ENCODE measurements around the gene PPP1R1B. TPM values are rescaled to one million over a fixed set of nuclear protein-coding genes. Genes with fewer than 3 reads are reported as not detected.

The PPP1R1B gene
- total RNA-seq, 1 experiment from 2014 or later = 8.3 TPM

- Mint-ChIP-seq H3K9me3 (ENCODE audit: low read depth, unreplicated experiment) (no peaks in the 10 kb centered on the region), H3K4me3 (ENCODE audit: low read depth, unreplicated experiment) (no peak overlapping the region), H3K27ac (ENCODE audit: unreplicated experiment) (no peak overlapping the region), H3K36me3 (ENCODE audit: insufficient read depth, unreplicated experiment) (peaks cover 46% of the 10 kb centered on the region), H3K4me1 (ENCODE audit: low read depth, unreplicated experiment) (peaks cover 42% of the 10 kb centered on the region), H3K27me3 (ENCODE audit: unreplicated experiment) (no peaks in the 10 kb centered on the region)
- intact Hi-C loops (cut with micrococcal nuclease; ENCODE audit: unreplicated experiment) = loop anchor here (10.0 kb wide), 1 partner anchor 219 kb away; the partner anchor contains the start of gene CDK12
- no TSS peak for BruUV-seq (replicated peaks)
- peak; percentile 80 for DNase-seq
- TF ChIP-seq, protein P1, sequence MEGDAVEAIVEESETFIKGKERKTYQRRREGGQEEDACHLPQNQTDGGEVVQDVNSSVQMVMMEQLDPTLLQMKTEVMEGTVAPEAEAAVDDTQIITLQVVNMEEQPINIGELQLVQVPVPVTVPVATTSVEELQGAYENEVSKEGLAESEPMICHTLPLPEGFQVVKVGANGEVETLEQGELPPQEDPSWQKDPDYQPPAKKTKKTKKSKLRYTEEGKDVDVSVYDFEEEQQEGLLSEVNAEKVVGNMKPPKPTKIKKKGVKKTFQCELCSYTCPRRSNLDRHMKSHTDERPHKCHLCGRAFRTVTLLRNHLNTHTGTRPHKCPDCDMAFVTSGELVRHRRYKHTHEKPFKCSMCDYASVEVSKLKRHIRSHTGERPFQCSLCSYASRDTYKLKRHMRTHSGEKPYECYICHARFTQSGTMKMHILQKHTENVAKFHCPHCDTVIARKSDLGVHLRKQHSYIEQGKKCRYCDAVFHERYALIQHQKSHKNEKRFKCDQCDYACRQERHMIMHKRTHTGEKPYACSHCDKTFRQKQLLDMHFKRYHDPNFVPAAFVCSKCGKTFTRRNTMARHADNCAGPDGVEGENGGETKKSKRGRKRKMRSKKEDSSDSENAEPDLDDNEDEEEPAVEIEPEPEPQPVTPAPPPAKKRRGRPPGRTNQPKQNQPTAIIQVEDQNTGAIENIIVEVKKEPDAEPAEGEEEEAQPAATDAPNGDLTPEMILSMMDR (IDR thresholded peaks at IDR 0.05; ENCODE audit: unreplicated experiment) = no peak
- CTCF ChIA-PET = interaction anchor here (0.6 to 161.2 kb wide), 22 partner anchors 32 to 510 kb away, joined by 3 to 42089 read pairs (median 4); partner anchors contain the start of genes ERBB2, GRB7, GSDMA and GSDMB
These were observed 56.7 kb downstream of the PPP1R1B start for GRCh38 chr17:39683295-39683939.

DNA sequence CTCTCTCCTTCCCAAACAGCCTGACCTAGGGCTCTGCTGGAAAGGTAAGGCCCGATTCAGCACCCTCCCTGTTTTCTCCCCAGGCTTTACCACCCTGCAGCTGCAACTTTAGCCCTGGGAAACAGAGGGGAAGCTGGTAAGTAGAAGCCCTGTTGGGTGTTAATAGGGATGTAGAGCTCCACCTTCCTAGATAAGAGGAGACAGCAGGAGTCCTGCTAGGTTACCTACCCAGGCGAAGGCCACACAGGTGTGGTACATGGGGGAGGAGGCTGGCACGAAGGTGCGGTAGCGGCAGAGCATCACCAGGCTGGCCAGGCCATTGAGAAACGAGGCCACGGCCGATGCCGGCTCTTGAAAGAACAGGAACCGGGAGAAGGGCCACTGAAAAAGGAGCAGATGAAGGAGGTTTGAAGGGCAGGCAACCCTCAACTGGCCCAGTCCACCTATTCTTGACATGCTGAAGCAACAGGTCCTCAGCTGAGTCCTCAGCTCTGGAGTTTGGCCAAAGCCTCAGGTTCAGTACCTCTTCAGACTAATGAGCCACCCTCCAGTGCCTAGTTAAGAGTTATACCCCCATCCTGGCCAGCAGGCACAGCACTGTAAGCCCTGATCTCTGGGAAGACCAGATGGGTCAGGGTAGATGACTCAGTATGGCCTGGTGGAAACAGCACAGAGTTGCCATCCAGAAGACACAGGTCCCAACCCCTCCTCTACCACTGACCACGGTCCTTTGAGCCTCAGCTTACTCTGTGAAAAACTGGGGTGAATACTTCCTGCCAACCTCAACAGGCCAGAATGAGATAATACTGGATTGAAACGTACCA, 57.8 kb downstream of the PPP1R1B start:
- CTCF ChIA-PET = interaction anchor here (0.6 to 161.2 kb wide), 23 partner anchors 30 to 1019 kb away, joined by 3 to 42089 read pairs (median 4); partner anchors contain the start of genes ERBB2, GRB7, GSDMA and GSDMB
- TF ChIP-seq, protein P1 (IDR thresholded peaks at IDR 0.05; ENCODE audit: unreplicated experiment) = no peak
- Mint-ChIP-seq H3K27ac (ENCODE audit: unreplicated experiment) (no peak overlapping the region), H3K27me3 (ENCODE audit: unreplicated experiment) (no peaks in the 10 kb centered on the region), H3K9me3 (ENCODE audit: low read depth, unreplicated experiment) (no peaks in the 10 kb centered on the region), H3K36me3 (ENCODE audit: insufficient read depth, unreplicated experiment) (peaks cover 48% of the 10 kb centered on the region), H3K4me1 (ENCODE audit: low read depth, unreplicated experiment) (peaks cover 40% of the 10 kb centered on the region), H3K4me3 (ENCODE audit: low read depth, unreplicated experiment) (no peak overlapping the region)
- peak; percentile 78 for DNase-seq
- intact Hi-C loops (cut with micrococcal nuclease; ENCODE audit: unreplicated experiment) = loop anchor here (5.0 to 10.0 kb wide), 2 partner anchors 220 to 598 kb away; partner anchors contain the start of gene CDK12
- no TSS peak for BruUV-seq (replicated peaks)

Other genes starting within 250 kb of the PPP1R1B start
- 70.3 and 71.5 TPM in 2 replicates for gene FBXL20, start 225.3 kb upstream of the PPP1R1B start, total RNA-seq (2022)
- 227 and 230 TPM in 2 replicates for gene MED1, start 175.7 kb upstream of the PPP1R1B start, total RNA-seq (2022)
- gene CDK12, start 165.5 kb upstream of the PPP1R1B start, total RNA-seq (2022) = 321 and 329 TPM in 2 replicates
- gene NEUROD2, start 19.0 kb upstream of the PPP1R1B start, total RNA-seq (2022) = not detected in 2 replicates
- 2,579 and 2,697 TPM in 2 replicates for gene STARD3, start 10.2 kb downstream of the PPP1R1B start, total RNA-seq (2022)
- gene TCAP, start 38.4 kb downstream of the PPP1R1B start, total RNA-seq (2022) = 51.5 and 61.1 TPM in 2 replicates
- gene PNMT, start 41.5 kb downstream of the PPP1R1B start, total RNA-seq (2022) = 1.3 and 3.2 TPM in 2 replicates
- 1,186 and 1,276 TPM in 2 replicates for gene PGAP3, start 61.1 kb downstream of the PPP1R1B start, total RNA-seq (2022)
- gene ERBB2, start 73.1 kb downstream of the PPP1R1B start, total RNA-seq (2022) = 4,829 and 4,830 TPM in 2 replicates
- gene MIEN1, start 103.6 kb downstream of the PPP1R1B start, total RNA-seq (2022) = 2,121 and 2,217 TPM in 2 replicates
- gene GRB7, start 111.0 kb downstream of the PPP1R1B start, total RNA-seq (2022) = 2,531 and 2,746 TPM in 2 replicates
- 30.9 and 41.0 TPM in 2 replicates for gene IKZF3, start 237.4 kb downstream of the PPP1R1B start, total RNA-seq (2022)
- not detected in 2 replicates for gene ZPBP2, start 241.2 kb downstream of the PPP1R1B start, total RNA-seq (2022)